ENCODE results near the gene GALNT15. TPM values are rescaled to one million over a fixed set of nuclear protein-coding genes. Genes with fewer than 3 reads are reported as not detected.

GALNT15 gene, protein sequence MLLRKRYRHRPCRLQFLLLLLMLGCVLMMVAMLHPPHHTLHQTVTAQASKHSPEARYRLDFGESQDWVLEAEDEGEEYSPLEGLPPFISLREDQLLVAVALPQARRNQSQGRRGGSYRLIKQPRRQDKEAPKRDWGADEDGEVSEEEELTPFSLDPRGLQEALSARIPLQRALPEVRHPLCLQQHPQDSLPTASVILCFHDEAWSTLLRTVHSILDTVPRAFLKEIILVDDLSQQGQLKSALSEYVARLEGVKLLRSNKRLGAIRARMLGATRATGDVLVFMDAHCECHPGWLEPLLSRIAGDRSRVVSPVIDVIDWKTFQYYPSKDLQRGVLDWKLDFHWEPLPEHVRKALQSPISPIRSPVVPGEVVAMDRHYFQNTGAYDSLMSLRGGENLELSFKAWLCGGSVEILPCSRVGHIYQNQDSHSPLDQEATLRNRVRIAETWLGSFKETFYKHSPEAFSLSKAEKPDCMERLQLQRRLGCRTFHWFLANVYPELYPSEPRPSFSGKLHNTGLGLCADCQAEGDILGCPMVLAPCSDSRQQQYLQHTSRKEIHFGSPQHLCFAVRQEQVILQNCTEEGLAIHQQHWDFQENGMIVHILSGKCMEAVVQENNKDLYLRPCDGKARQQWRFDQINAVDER
- 1 to 10 TPM; 2.1 to 3.9 (median 2.4) TPM for polyA plus RNA-seq (ENCODE audit: insufficient read length in 4 of 4)

DNA sequence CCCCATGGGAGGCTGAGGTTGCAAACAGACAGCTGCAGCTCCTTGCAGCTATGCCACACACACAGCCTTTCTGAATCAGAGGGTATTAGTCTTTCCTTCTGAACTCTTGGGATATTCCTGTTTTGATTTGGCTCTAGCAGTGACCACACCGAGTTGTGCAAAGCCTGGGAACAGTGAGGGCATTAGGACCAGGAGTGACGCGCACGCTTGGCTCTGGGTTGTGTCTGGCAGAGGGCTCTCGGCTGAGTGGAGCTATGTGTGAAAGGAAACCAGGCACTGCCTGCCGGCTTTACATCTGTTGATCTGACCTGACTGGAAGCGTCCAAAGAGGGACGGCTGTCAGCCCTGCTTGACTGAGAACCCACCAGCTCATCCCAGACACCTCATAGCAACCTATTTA, at the start of gene GALNT15:
Gene GALNT15, plus strand, starts transcription at position 292 of the 400 bp plus-strand sequence. CDS start 472 bp downstream, outside the sequence.
- DNase-seq (ENCODE audit: low read depth in 4 of 4, low spot score in 2 of 4), result no peak

DNA sequence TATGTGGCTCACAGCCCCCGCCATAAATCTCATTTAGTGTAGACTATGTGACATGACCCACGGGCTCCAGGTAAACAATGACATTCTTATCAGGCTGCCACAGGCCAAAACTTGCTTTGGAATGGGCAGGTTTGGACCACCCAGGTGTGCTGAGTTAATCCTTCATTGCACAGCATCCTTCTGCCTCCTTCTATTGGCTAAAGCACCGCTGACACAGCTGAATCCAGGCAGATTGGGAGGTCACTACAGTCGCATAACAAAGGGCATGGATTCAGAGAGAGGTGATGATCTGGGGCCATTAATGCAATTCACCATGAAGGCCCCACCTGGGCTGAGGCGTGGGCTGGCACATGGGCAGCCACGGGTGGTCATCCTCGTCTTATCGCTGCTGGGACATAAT, 47.8 kb upstream of the GALNT15 start:
- DNase-seq (ENCODE audit: low read depth in 4 of 4, low spot score in 2 of 4), result no peak

- DNase-seq (ENCODE audit: low read depth in 4 of 4, low spot score in 2 of 4), result no peak
Observed at GRCh38 chr3:16127249-16127648, 47.2 kb upstream of the GALNT15 start.

DNA sequence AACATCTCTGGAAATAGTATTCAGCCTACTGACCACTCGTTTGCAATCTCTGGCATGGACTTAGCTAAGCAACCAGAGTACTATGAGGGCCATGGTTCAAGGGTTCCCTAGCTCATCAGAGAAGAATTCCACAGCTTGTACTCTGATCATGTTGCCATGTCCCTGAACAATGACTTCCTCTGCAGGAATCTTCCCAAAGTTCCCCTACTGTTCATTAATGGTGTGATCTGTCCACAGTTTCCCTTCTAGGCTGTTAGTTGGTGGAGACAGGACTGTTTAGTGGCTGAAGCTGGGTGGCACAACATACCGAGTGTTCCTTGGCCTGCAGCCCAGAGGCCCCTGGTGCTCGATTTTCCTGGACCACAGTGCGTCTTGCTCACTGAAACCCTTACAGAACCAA, 44.4 kb upstream of the GALNT15 start:
- DNase-seq (ENCODE audit: low read depth in 4 of 4, low spot score in 2 of 4), result no peak

DNA sequence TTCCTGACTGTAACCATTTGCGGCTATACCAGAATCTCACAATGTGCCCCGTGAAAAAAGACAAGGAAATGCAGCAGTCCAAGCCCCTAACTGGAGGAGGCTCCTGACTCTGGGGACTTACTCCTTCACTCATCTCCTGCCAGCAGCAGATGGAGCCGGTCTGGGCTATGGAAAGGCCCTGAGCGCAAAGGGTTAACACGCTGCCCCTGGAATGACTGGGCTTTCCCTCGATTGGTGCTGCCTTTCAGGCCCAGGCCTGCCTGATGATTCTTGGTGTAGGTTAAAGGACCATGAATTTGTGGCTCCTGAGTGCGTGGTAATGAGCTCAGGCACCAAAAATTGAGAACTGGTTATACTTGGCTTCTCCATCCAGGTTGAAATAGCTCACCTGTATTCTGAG, 42.3 kb upstream of the GALNT15 start:
- DNase-seq (ENCODE audit: low read depth in 4 of 4, low spot score in 2 of 4), result no peak

GRCh38 chr3:16132928-16133327, 41.6 kb upstream of the GALNT15 start:
- no peak for DNase-seq (ENCODE audit: low read depth in 4 of 4, low spot score in 2 of 4)

DNA sequence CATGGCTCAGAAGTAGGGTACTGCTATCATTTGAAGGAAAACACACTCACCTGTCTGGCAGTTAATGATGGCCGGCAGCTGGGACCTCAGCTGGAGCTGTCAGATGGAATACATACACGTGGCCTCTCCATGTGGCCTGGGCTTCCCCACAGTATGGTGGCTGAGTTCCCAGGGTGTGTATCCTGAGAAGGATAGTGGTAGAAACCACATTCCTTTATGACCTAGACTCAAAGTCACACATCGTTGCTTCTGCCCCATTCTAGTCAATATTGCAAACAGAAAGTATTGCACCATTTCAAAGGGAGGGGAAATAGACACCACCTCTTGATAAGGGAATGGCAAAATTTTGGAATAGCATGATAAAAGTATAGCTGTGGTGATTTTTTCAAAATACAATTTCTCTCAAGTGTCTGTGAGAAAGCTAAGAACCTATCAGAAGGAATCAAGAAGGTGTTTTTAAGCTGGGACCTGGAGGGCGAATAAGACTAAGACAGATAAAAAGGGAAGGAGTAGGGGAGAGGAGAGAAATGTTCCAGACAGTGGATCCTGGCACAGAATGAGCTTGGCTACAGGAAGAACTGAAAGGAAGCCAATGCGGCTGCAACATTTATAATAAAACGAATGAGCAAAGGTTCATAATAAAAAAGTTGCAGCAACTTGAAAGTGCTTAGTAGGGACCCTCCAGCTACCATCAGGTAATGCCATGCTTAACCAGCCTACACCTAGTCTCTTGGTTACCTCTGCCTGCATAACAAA, 40.1 kb upstream of the GALNT15 start:
- DNase-seq (ENCODE audit: low read depth in 4 of 4, low spot score in 2 of 4), result no peak

DNA sequence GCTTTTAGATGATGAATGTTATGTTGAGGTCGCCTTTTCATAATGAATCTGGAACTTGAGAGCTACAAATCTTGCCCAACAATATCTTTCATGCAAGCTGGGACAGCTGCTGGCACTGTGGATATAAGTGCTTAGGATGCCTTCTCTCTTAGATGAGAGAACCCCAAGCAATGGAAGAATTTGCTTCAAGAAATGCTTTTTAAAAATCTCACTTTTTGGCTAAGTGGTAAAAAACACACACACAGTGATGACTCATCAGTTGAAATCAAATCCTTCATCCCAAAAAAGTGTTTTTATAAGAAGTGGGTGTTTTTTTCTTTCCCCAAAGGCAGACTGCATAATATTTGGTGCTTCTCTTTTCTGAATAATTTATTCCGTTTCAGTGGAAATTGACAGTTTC, 38.4 kb upstream of the GALNT15 start:
- DNase-seq (ENCODE audit: low read depth in 4 of 4, low spot score in 2 of 4), result no peak

- DNase-seq (ENCODE audit: low read depth in 4 of 4, low spot score in 2 of 4), result no peak
Observed at GRCh38 chr3:16137044-16137443, 37.4 kb upstream of the GALNT15 start.

DNA sequence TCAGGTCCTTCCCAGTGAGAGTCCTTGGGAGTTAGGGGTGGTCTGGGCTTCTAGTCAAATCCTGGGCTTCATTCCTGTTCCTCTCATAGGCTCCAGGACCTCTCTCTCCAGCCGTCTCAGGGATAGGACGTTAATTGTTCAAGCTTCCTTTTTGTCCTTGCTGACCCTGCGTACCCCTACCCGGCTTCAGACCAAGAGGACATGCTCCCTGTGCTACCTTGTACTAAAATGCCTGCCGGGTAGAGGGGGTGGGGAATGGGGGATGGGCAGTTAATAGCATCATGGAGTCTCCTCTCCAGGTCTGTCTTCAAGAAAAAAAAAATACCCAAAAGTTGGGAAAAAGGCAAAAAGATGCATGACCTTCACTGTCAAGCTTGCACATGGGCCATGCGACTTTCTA, 36.5 kb upstream of the GALNT15 start:
- DNase-seq (ENCODE audit: low read depth in 4 of 4, low spot score in 2 of 4), result no peak

- DNase-seq (ENCODE audit: low read depth in 4 of 4, low spot score in 2 of 4), result no peak
Observed at GRCh38 chr3:16140116-16140893, 34.2 kb upstream of the GALNT15 start.

- DNase-seq (ENCODE audit: low read depth in 4 of 4, low spot score in 2 of 4), result no peak
Observed at GRCh38 chr3:16140894-16141285, 33.6 kb upstream of the GALNT15 start.

DNA sequence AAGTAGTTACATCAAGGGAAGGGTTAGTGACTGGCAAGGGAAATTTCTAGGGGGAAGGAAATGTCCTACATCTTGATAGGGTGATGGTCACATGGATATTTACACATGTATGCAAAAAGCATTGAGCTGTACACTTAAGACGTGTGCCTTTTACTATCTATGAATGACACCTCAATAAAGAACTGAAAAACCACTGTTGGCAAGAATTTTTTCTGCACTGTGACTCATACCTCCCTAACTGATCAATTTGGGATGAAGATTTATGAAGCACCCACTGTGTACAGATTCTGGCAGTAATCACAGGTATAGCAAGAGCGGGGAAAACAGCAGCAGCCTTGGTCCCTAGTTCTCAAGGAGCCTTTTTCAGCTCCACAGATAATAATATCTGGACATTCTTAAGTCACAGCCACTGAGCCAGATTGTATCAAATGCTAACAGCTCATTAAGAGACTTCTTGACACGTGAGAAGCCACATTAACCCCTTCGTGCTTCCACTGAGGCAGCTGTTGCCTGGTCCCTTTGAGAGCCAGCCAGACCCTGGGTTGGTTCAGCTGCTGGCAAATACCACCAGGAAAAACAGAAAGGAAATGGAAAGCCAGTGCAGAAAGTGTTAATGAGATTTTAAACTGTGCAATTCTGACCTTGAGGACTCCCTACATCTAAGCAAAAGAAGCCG, 32.0 kb upstream of the GALNT15 start:
- DNase-seq (ENCODE audit: low read depth in 4 of 4, low spot score in 2 of 4), result no peak

GRCh38 chr3:16143861-16144447, 30.5 kb upstream of the GALNT15 start:
- DNase-seq (ENCODE audit: low read depth in 4 of 4, low spot score in 2 of 4), result no peak

GRCh38 chr3:16145176-16145575, 29.3 kb upstream of the GALNT15 start:
- DNase-seq (ENCODE audit: low read depth in 4 of 4, low spot score in 2 of 4), result no peak

DNA sequence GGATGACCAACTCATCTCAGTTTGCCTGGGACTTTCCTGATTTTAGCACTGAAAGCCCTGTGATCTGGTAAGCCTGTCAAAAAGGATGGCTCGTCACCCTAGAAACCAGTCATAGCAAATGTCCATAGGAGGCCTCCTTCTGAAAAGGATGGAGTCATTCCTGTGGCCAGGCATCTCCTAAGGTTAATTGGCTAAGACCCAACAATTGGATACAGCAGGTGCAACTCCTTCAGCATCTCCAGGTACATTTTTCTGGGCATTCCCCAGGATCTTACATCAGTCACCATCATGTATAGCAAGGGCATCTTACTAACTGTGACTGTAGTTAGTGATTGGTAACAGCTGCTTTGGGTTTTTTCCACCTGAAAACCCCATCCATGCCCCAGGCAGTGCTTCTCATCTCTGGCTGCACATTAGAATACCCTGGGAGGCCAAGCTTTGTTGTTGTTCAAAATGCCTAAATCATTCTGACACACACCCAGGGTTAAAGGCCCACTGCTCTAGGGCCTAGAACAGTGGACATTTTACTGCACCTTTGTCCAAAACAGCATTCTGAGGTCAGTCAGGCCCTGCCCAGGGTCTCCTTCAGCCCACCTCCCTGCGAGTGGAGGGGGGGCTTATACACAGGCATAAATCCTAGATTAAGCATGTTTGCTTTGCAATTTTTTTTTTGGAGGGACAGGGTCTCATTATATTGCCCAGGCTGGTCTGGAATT, 28.3 kb upstream of the GALNT15 start:
- DNase-seq (ENCODE audit: low read depth in 4 of 4, low spot score in 2 of 4), result no peak

DNA sequence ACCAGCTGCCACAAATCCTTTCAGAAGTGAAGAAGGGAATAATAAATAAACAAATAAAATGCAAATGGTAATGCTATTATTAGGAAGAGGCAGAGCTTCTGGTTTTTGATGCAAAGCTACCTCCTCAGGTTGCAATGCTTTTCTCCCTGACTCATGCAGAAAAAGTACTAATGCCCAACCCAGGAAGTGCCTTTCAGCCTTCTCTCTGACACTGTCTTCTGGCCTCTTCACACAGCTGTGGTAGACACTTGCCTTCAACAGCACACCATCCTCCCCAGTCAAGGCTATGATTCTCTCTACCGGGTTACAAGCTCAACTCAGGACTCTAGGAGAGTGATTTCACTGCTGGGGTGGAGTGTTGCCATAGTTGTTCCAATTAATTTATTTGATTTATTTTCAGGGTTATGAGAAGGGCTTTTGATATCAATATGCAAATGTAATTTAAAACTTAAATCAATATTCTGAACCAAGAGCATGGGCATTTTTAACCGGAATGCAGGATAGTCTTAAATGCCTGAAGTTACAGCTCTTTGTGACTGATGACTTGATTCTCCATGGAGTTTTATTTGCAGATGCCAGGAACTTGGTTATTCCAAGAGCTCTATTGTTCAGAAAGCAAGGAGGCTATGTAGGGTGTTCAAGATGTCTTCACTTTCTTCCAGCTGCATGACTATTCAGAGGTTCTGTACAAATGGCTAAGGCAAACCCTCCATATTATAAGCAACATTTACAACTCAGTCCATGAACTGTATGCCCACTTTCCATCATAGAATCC, 27.1 kb upstream of the GALNT15 start:
- DNase-seq (ENCODE audit: low read depth in 4 of 4, low spot score in 2 of 4), result no peak

DNA sequence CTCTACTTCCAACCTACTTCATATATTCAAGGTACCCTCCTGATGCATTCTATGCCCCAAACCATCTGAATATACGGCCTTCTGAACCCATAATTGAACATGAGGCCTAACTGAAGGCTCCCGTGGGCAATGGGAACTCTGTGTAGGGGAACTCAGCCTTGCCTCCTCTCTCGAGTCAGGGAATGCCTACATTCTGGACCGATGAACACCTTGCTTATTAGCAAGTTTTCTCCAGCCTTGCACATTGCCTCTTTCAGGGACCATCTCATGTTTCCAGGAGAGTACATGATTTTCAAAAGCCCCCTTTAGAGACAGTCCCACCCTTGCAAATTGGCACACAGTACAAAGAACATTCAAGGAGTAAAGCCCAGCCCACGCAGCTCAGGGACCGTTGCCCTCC, 26.3 kb upstream of the GALNT15 start:
- DNase-seq (ENCODE audit: low read depth in 4 of 4, low spot score in 2 of 4), result no peak

All from left renal cortex interstitium (tissue), 4 donors.